ENCODE measurements around the gene COPB1.
"Not testable (repeated sequence)": the region's sequence is repeated elsewhere in the genome, so short reads cannot be mapped to it uniquely, and the experiment has no call there.

Gene COPB1

GRCh38 chr11:14499560-14500180 lies at the start of gene COPB1:
Gene COPB1 (minus strand): TSS chr11:14499811. CDS start chr11:14498928, 883 bp downstream.
- DNase-seq: peak; percentile 95

- no peak for DNase-seq
These were observed 47.8 kb upstream of the COPB1 start for GRCh38 chr11:14547440-14547839.

- no peak for DNase-seq
These were observed 47.1 kb upstream of the COPB1 start for GRCh38 chr11:14546672-14547071.

- no peak for DNase-seq
These were observed 45.0 kb upstream of the COPB1 start for GRCh38 chr11:14544611-14545010.

- DNase-seq: no peak
These were observed 43.6 kb upstream of the COPB1 start for GRCh38 chr11:14543260-14543659.

GRCh38 chr11:14542324-14542723 lies 42.7 kb upstream of the COPB1 start:
- DNase-seq: no peak

GRCh38 chr11:14541192-14541947 lies 41.8 kb upstream of the COPB1 start:
- no peak for DNase-seq

GRCh38 chr11:14539982-14540421 lies 40.4 kb upstream of the COPB1 start:
- DNase-seq: no peak

GRCh38 chr11:14538926-14539554 lies 39.4 kb upstream of the COPB1 start:
- DNase-seq: no peak

- DNase-seq: no peak
These were observed 38.8 kb upstream of the COPB1 start for GRCh38 chr11:14538271-14538925.

GRCh38 chr11:14537134-14537599 lies 37.6 kb upstream of the COPB1 start:
- peak; percentile 49 for DNase-seq

- not testable (repeated sequence) for DNase-seq
These were observed 35.6 kb upstream of the COPB1 start for GRCh38 chr11:14535166-14535565.

GRCh38 chr11:14529951-14530350 lies 30.3 kb upstream of the COPB1 start:
- DNase-seq: no peak

- no peak for DNase-seq
These were observed 29.7 kb upstream of the COPB1 start for GRCh38 chr11:14529321-14529720.

GRCh38 chr11:14522801-14523200 lies 23.2 kb upstream of the COPB1 start:
- DNase-seq: no peak

- DNase-seq: no peak
These were observed 22.6 kb upstream of the COPB1 start for GRCh38 chr11:14522245-14522644.

GRCh38 chr11:14520747-14521151 lies 21.1 kb upstream of the COPB1 start:
- DNase-seq: no peak

- DNase-seq: peak; percentile 96
These were observed 20.5 kb upstream of the COPB1 start, which contains the start of gene PSMA1 for GRCh38 chr11:14519917-14520746. Gene PSMA1 (minus strand): TSS chr11:14520386. CDS start chr11:14520299, 87 bp downstream.

- DNase-seq: peak; percentile 40
These were observed 19.9 kb upstream of the COPB1 start for GRCh38 chr11:14519597-14519916.

- DNase-seq: no peak
These were observed 19.2 kb upstream of the COPB1 start for GRCh38 chr11:14518820-14519219.

- no peak for DNase-seq
These were observed 14.2 kb upstream of the COPB1 start for GRCh38 chr11:14513800-14514199.

GRCh38 chr11:14506532-14506931 lies 6.9 kb upstream of the COPB1 start:
- no peak for DNase-seq

Measured in activated CD4-positive, alpha-beta T cell treated with anti-CD3 and anti-CD28 coated beads for 48 hours (primary cell).